ENCODE results near the gene LRPAP1. TPM values are rescaled to one million over a fixed set of nuclear protein-coding genes. Genes with fewer than 3 reads are reported as not detected.
"Not testable (repeated sequence)": the region's sequence is repeated elsewhere in the genome, so short reads cannot be mapped to it uniquely, and the experiment has no call there.

Gene LRPAP1
- total and polyA plus RNA-seq, 2 donors (not counting 1 experiment from before 2014, with no cell fraction given) = 64.6 to 86.8 TPM

DNA sequence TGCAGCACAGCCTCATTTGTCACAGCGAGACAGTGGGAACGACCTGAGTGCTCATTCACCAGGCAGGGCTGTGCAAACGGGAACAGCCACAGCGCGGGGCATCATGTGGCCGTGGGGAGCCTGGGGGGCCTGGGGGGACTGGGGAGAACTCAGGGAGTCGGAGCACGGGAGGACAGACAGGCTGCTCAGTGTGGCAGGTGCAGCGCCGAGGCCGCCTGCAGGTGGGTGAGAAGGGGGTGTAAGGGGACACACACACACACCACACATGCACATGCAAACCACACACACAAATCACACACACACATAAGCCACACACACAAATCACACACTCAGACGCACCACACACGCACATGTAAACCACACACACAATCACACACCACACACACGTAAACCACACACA lies 34.5 kb upstream of the LRPAP1 start:
- H3K9me3 ChIP-seq (ENCODE audit: control extremely low read depth in 1 of 3, control insufficient read depth in 2 of 3, insufficient read depth in 1 of 3, low read length in 2 of 3); H3K9me3 Mint-ChIP-seq (ENCODE audit: insufficient read depth); H3K27me3 ChIP-seq (replicated peaks in 1 of 4; ENCODE audit: control extremely low read depth in 1 of 4, control insufficient read depth in 3 of 4, insufficient read depth in 4 of 4, low read length in 3 of 4); H3K4me3 Mint-ChIP-seq; H4K20me1 ChIP-seq (ENCODE audit: control insufficient read depth, insufficient read depth, low read length, poor library complexity, severe bottlenecking); intact Hi-C loops (cut with micrococcal nuclease); CTCF ChIA-PET; H3K27ac Mint-ChIP-seq; H3K4me1 ChIP-seq (ENCODE audit: control insufficient read depth in 2 of 2, insufficient read depth in 2 of 2, low read length in 2 of 2); H3K4me3 ChIP-seq (ENCODE audit: control extremely low read depth in 1 of 5, extremely low read depth in 1 of 5, insufficient read depth in 1 of 5, low read depth in 2 of 5, low read length in 4 of 5); H3K27me3 Mint-ChIP-seq; H3K4me1 Mint-ChIP-seq; H3K9ac ChIP-seq (ENCODE audit: low read length); DNase-seq; H3K79me2 ChIP-seq (ENCODE audit: control insufficient read depth, insufficient read depth, low read length); ATAC-seq (ENCODE audit: low read depth); H3K36me3 ChIP-seq (replicated peaks in 1 of 2; ENCODE audit: control extremely low read depth in 1 of 2, control insufficient read depth in 1 of 2, extremely low read depth in 1 of 2, insufficient read depth in 2 of 2, low read length in 1 of 2); POLR2A ChIA-PET; H2AFZ ChIP-seq (ENCODE audit: insufficient read depth, low read depth, low read length, poor library complexity, severe bottlenecking); H3K4me2 ChIP-seq (replicated peaks; ENCODE audit: low read depth, low read length, poor library complexity, severe bottlenecking); H3K27ac ChIP-seq (ENCODE audit: low read length in 2 of 2): not testable (repeated sequence)
- WGBS (ENCODE audit: insufficient coverage) = 64% methylated on average over 4 of the region's 14 CpGs

DNA sequence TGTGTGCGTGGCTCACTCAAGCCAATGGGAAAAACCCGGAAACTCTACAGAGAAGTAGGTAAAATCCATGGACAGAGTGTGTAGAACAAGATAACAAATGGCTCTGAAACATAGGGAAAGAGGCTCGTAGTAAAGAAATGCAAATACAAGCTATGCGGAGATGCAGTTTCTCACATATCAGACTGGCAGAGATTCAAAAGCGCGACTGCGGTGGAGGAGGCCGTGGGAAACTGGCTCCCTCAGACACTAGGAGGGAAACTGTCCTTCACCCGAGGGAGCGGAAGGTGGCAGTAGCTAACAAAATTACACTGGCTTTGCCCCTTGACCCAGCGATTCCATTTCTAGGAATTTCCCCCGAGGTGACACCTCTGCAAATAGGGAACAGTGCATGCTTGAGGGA lies 34.1 kb upstream of the LRPAP1 start:
- H3K9me3 Mint-ChIP-seq (ENCODE audit: insufficient read depth); H3K79me2 ChIP-seq (ENCODE audit: control insufficient read depth, insufficient read depth, low read length); H3K9me3 ChIP-seq (ENCODE audit: control extremely low read depth in 1 of 3, control insufficient read depth in 2 of 3, insufficient read depth in 1 of 3, low read length in 2 of 3); DNase-seq; H3K27me3 ChIP-seq (replicated peaks in 1 of 4; ENCODE audit: control extremely low read depth in 1 of 4, control insufficient read depth in 3 of 4, insufficient read depth in 4 of 4, low read length in 3 of 4); intact Hi-C loops (cut with micrococcal nuclease); H3K4me2 ChIP-seq (replicated peaks; ENCODE audit: low read depth, low read length, poor library complexity, severe bottlenecking); H3K36me3 ChIP-seq (replicated peaks in 1 of 2; ENCODE audit: control extremely low read depth in 1 of 2, control insufficient read depth in 1 of 2, extremely low read depth in 1 of 2, insufficient read depth in 2 of 2, low read length in 1 of 2); POLR2A ChIA-PET; ATAC-seq (ENCODE audit: low read depth); H3K4me1 Mint-ChIP-seq; H4K20me1 ChIP-seq (ENCODE audit: control insufficient read depth, insufficient read depth, low read length, poor library complexity, severe bottlenecking); CTCF ChIA-PET; H3K4me3 ChIP-seq (ENCODE audit: control extremely low read depth in 1 of 5, extremely low read depth in 1 of 5, insufficient read depth in 1 of 5, low read depth in 2 of 5, low read length in 4 of 5); H3K9ac ChIP-seq (ENCODE audit: low read length); H3K27ac Mint-ChIP-seq; H3K27ac ChIP-seq (ENCODE audit: low read length in 2 of 2); H2AFZ ChIP-seq (ENCODE audit: insufficient read depth, low read depth, low read length, poor library complexity, severe bottlenecking); H3K4me1 ChIP-seq (ENCODE audit: control insufficient read depth in 2 of 2, insufficient read depth in 2 of 2, low read length in 2 of 2); H3K4me3 Mint-ChIP-seq; H3K27me3 Mint-ChIP-seq: not testable (repeated sequence)
- WGBS (ENCODE audit: insufficient coverage) = no CpG with 5 or more reads among the region's 12 CpGs

DNA sequence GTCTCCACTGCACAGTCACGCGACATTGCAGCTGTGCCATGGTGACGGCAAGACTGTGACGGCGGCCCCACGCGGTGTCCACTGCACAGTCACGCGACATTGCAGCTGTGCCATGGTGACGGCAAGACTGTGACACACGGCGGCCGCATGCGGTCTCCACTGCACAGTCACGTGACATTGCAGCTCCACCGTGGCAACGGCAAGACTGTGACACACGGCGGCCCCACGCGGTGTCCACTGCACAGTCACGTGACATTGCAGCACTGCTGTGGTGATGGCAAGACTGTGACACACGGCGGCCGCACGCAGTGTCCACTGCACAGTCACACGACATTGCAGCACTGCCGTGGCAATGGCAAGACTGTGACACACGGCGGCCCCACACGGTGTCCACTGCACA lies 32.7 kb upstream of the LRPAP1 start:
- H2AFZ ChIP-seq (ENCODE audit: insufficient read depth, low read depth, low read length, poor library complexity, severe bottlenecking); H3K4me3 ChIP-seq (ENCODE audit: control extremely low read depth in 1 of 5, extremely low read depth in 1 of 5, insufficient read depth in 1 of 5, low read depth in 2 of 5, low read length in 4 of 5); H3K9me3 ChIP-seq (ENCODE audit: control extremely low read depth in 1 of 3, control insufficient read depth in 2 of 3, insufficient read depth in 1 of 3, low read length in 2 of 3); H3K9ac ChIP-seq (ENCODE audit: low read length); H3K27ac ChIP-seq (ENCODE audit: low read length in 2 of 2); H3K9me3 Mint-ChIP-seq (ENCODE audit: insufficient read depth); DNase-seq; H3K27me3 ChIP-seq (replicated peaks in 1 of 4; ENCODE audit: control extremely low read depth in 1 of 4, control insufficient read depth in 3 of 4, insufficient read depth in 4 of 4, low read length in 3 of 4); CTCF ChIA-PET; POLR2A ChIA-PET; H3K4me1 Mint-ChIP-seq; H3K4me2 ChIP-seq (replicated peaks; ENCODE audit: low read depth, low read length, poor library complexity, severe bottlenecking); H3K36me3 ChIP-seq (replicated peaks in 1 of 2; ENCODE audit: control extremely low read depth in 1 of 2, control insufficient read depth in 1 of 2, extremely low read depth in 1 of 2, insufficient read depth in 2 of 2, low read length in 1 of 2); H3K79me2 ChIP-seq (ENCODE audit: control insufficient read depth, insufficient read depth, low read length); H3K27ac Mint-ChIP-seq; H3K4me1 ChIP-seq (ENCODE audit: control insufficient read depth in 2 of 2, insufficient read depth in 2 of 2, low read length in 2 of 2); H3K4me3 Mint-ChIP-seq; H3K27me3 Mint-ChIP-seq; ATAC-seq (ENCODE audit: low read depth); intact Hi-C loops (cut with micrococcal nuclease); H4K20me1 ChIP-seq (ENCODE audit: control insufficient read depth, insufficient read depth, low read length, poor library complexity, severe bottlenecking): not testable (repeated sequence)
- 97% methylated on average over 31 of the region's 31 CpGs for WGBS (ENCODE audit: insufficient coverage)
